HEK293 (cell line): ENCODE data around the gene CRAT.

Experiments
- CTCF ChIA-PET: fragments of 350-600 bp; formaldehyde crosslinking; extraction: SDS; loops from one replicate; lab custom pipeline; 2021; ENCODE audit warnings: antibody characterized with exemption; lab: Yijun Ruan, JAX
- POLR2A ChIA-PET: fragments of 300-600 bp; formaldehyde crosslinking; extraction: SDS; loops from one replicate; lab custom pipeline; 2020; ENCODE audit warnings: antibody characterized with exemption, inconsistent platforms; lab: Yijun Ruan, JAX
- H3K27ac ChIP-seq: fragments of 200-500 bp; sonication (Bioruptor generic); 2 replicates; pipeline ENCODE4 v1.5.1; 2014; ENCODE audit warnings: low read depth, low read length, control low read depth, inconsistent platforms; ENCODE audit errors: extremely low read depth
- H3K36me3 ChIP-seq, 2 experiments: fragments of 200-500 bp in 1 of 2; sonication (Bioruptor generic) in 1 of 2; 1 replicate in 1 of 2; 2 replicates in 1 of 2; pipeline ENCODE4 v1.5.1; 2014 to 2017; ENCODE audit warnings: inconsistent platforms in 2 of 2, low read length in 2 of 2; ENCODE audit not compliant: control insufficient read depth in 2 of 2, insufficient read depth in 1 of 2
- H3K4me1 ChIP-seq: fragments of 200-500 bp; sonication (Bioruptor generic); 2 replicates; pipeline ENCODE4 v1.5.1; 2014; ENCODE audit warnings: mild to moderate bottlenecking, low read length, inconsistent platforms; ENCODE audit not compliant: control insufficient read depth, insufficient read depth
- H3K4me3 ChIP-seq: 2 replicates; pipeline ENCODE4 v1.5.1; 2011; ENCODE audit warnings: low read depth, mild to moderate bottlenecking, control low read depth, low read length, moderate library complexity
- H3K9me3 ChIP-seq: fragments of 200-500 bp; sonication (Bioruptor generic); 2 replicates; pipeline ENCODE4 v1.5.1; 2014; ENCODE audit warnings: low read depth, low read length, inconsistent platforms; ENCODE audit not compliant: control insufficient read depth, insufficient read depth
- AEBP2 ChIP-seq: fragments of 450-650 bp; formaldehyde crosslinking; IDR thresholded peaks from 2 replicates; pipeline ENCODE4 v1.5.1; 2016; ENCODE audit warnings: missing biosample characterization, missing genetic modification characterization, borderline replicate concordance
- EGR2 ChIP-seq: fragments of 450-650 bp; formaldehyde crosslinking; IDR thresholded peaks from 2 replicates; pipeline ENCODE4 v1.5.1; 2016; ENCODE audit warnings: low read depth, missing biosample characterization, missing genetic modification characterization
- FEZF1 ChIP-seq: fragments of 450-650 bp; formaldehyde crosslinking; IDR thresholded peaks from 2 replicates; pipeline ENCODE4 v1.5.1; 2016; ENCODE audit warnings: missing biosample characterization, missing genetic modification characterization
- KLF7 ChIP-seq: fragments of 450-650 bp; formaldehyde crosslinking; IDR thresholded peaks from 2 replicates; pipeline ENCODE4 v1.5.1; 2016; ENCODE audit warnings: missing biosample characterization, missing genetic modification characterization, borderline replicate concordance
- PRDM10 ChIP-seq: fragments of 450-650 bp; formaldehyde crosslinking; IDR thresholded peaks from 2 replicates; pipeline ENCODE4 v1.5.1; 2016; ENCODE audit warnings: missing biosample characterization, missing genetic modification characterization
- SCRT2 ChIP-seq: fragments of 450-650 bp; formaldehyde crosslinking; IDR thresholded peaks from 2 replicates; pipeline ENCODE4 v1.5.1; 2016; ENCODE audit warnings: missing biosample characterization, missing genetic modification characterization
- ZFP69B ChIP-seq: fragments of 450-650 bp; formaldehyde crosslinking; IDR thresholded peaks from 2 replicates; pipeline ENCODE4 v1.5.1; 2016; ENCODE audit warnings: missing biosample characterization, missing genetic modification characterization
- ZIC2 ChIP-seq: fragments of 450-650 bp; formaldehyde crosslinking; IDR thresholded peaks from 2 replicates; pipeline ENCODE4 v1.5.1; 2016; ENCODE audit warnings: missing biosample characterization, missing genetic modification characterization
- ZNF174 ChIP-seq: fragments of 450-650 bp; formaldehyde crosslinking; IDR thresholded peaks from 2 replicates; pipeline ENCODE4 v1.5.0; 2017; ENCODE audit warnings: missing biosample characterization, mild to moderate bottlenecking, missing genetic modification characterization
- ZNF324 ChIP-seq: fragments of 450-650 bp; formaldehyde crosslinking; IDR thresholded peaks from 2 replicates; pipeline ENCODE4 v1.5.1; 2016; ENCODE audit warnings: missing biosample characterization, missing genetic modification characterization
- ZNF544 ChIP-seq: fragments of 450-650 bp; formaldehyde crosslinking; IDR thresholded peaks from 2 replicates; pipeline ENCODE4 v1.5.0; 2017; ENCODE audit warnings: missing biosample characterization, missing genetic modification characterization
- ZNF639 ChIP-seq: fragments of 450-650 bp; formaldehyde crosslinking; IDR thresholded peaks from 2 replicates; pipeline ENCODE4 v1.5.1; 2016; ENCODE audit warnings: missing biosample characterization, missing genetic modification characterization
- ZNF645 ChIP-seq: fragments of 450-650 bp; formaldehyde crosslinking; IDR thresholded peaks from 2 replicates; pipeline ENCODE4; 2016; ENCODE audit warnings: missing biosample characterization, missing genetic modification characterization
- ZNF692 ChIP-seq: fragments of 450-650 bp; formaldehyde crosslinking; IDR thresholded peaks from 2 replicates; pipeline ENCODE4 v1.5.1; 2016; ENCODE audit warnings: missing biosample characterization, missing genetic modification characterization
- ZNF704 ChIP-seq: fragments of 450-650 bp; formaldehyde crosslinking; IDR thresholded peaks from 2 replicates; pipeline ENCODE4 v1.5.1; 2016; ENCODE audit warnings: missing biosample characterization, missing genetic modification characterization
- ZNF768 ChIP-seq: fragments of 450-650 bp; formaldehyde crosslinking; IDR thresholded peaks from 2 replicates; pipeline ENCODE4 v1.5.1; 2018; ENCODE audit warnings: missing biosample characterization, mild to moderate bottlenecking, missing genetic modification characterization
- ZNF830 ChIP-seq: fragments of 450-650 bp; IDR thresholded peaks from 2 replicates; pipeline ENCODE4 v1.5.0; 2018; ENCODE audit warnings: missing biosample characterization, missing genetic modification characterization, low read depth, mild to moderate bottlenecking, moderate library complexity

CRAT gene

GRCh38 chr9:129068990-129069861 is 41.4 kb downstream of the CRAT start:
- no peak overlapping the region for H3K4me3 ChIP-seq
- H3K27ac ChIP-seq: no peak overlapping the region
- ChIA-PET POLR2A (interaction anchor here (0.5 to 4.4 kb wide), 3 partner anchors 12 to 431 kb away, joined by 5 to 16 read pairs (median 5); partner anchors contain the start of gene DOLPP1), CTCF (no interaction called here)
- no peak for TF ChIP-seq ZNF704
- TF ChIP-seq ZNF639: no peak
- TF ChIP-seq ZNF692 (tag by site-specific recombination): peak; percentile 60
- 0 out of 2 replicates have a peak, but pooled peaks have one; percentile 26 for TF ChIP-seq PRDM10 (tag by site-specific recombination)
- TF ChIP-seq ZFP69B (tag by site-specific recombination): 0 out of 2 replicates have a peak, but pooled peaks have one; percentile 65
- TF ChIP-seq ZIC2 (tag by site-specific recombination): peak; percentile 23; the same call in 1 of the 2 replicates
- H3K4me1 ChIP-seq: no peaks in the 10 kb centered on the region
- H3K9me3 ChIP-seq: no peaks in the 10 kb centered on the region
- H3K36me3 ChIP-seq: peaks cover 4 to 45% of the 10 kb centered on the region in 2 experiments; a peak in 2 of 3 replicates

- H3K9me3 ChIP-seq: no peaks in the 10 kb centered on the region
- POLR2A ChIA-PET: interaction anchor here (4.4 kb wide), 1 partner anchor 13 kb away, joined by 16 read pairs; the partner anchor contains the start of gene DOLPP1
- H3K4me1 ChIP-seq: no peaks in the 10 kb centered on the region
- TF ChIP-seq ZNF174 (tag by site-specific recombination): no peak
- TF ChIP-seq EGR2: no peak
- TF ChIP-seq ZNF645 (tag by site-specific recombination): no peak
- no peak for TF ChIP-seq ZNF324 (tag by site-specific recombination)
- no peak for TF ChIP-seq SCRT2 (tag by site-specific recombination)
- no peak for TF ChIP-seq ZNF768 (tag by site-specific recombination)
- TF ChIP-seq FEZF1 (tag by site-specific recombination): no peak
- no peak for TF ChIP-seq ZNF830 (tag by site-specific recombination)
- TF ChIP-seq ZIC2 (tag by site-specific recombination): no peak
- no peak for TF ChIP-seq KLF7
- TF ChIP-seq AEBP2 (tag by site-specific recombination): no peak
- no peak for TF ChIP-seq ZNF544
- H3K27ac ChIP-seq: no peak overlapping the region
- H3K4me3 ChIP-seq: no peak overlapping the region
- peaks cover 4 to 54% of the 10 kb centered on the region in 2 experiments; a peak in 2 of 3 replicates for H3K36me3 ChIP-seq
- CTCF ChIA-PET: no interaction called here
Measured at GRCh38 chr9:129068110-129068509, 42.5 kb downstream of the CRAT start.
